Astrocyte of the cerebellum (primary cell): Measurements from ENCODE around the gene CYP2S1.

Source experiments
- DNase-seq: peaks from one replicate; pipeline ENCODE4 v3.0.0-alpha.2; 2011; ENCODE audit warnings: low read depth
- H3K4me3 ChIP-seq: 2 replicates; pipeline ENCODE4 v1.5.1; 2011; ENCODE audit warnings: mild to moderate bottlenecking, low read depth, low read length, moderate library complexity
- CTCF ChIP-seq: IDR thresholded peaks from 2 replicates; pipeline ENCODE4 v1.5.1; 2012; ENCODE audit warnings: low read length, low read depth, moderate library complexity, mild to moderate bottlenecking; ENCODE audit errors: missing control alignments
- in situ Hi-C: cut with HindIII; loops from 2 replicates; pipeline ENCODE4 v1.10.0; 2017; ENCODE audit warnings: low sequenced_read_pairs

The CYP2S1 gene

GRCh38 chr19:41219924-41220567, 27.0 kb downstream of the CYP2S1 start:
- no peak for TF ChIP-seq CTCF
- DNase-seq = no peak
- in situ Hi-C loops = no loop called here
- peak overlapping the region; percentile 87 for H3K4me3 ChIP-seq

- in situ Hi-C loops = no loop called here
- no peak for DNase-seq
- no peak for TF ChIP-seq CTCF
- H3K4me3 ChIP-seq = peak overlapping the region; percentile 87
Measured at GRCh38 chr19:41220811-41221210, 27.8 kb downstream of the CYP2S1 start.

- DNase-seq = no peak
- no peak for TF ChIP-seq CTCF
- H3K4me3 ChIP-seq = no peak overlapping the region
- in situ Hi-C loops = no loop called here
Measured at GRCh38 chr19:41221514-41222205, 28.6 kb downstream of the CYP2S1 start.

- no peak overlapping the region for H3K4me3 ChIP-seq
- in situ Hi-C loops = no loop called here
Measured at GRCh38 chr19:41222240-41222639, 29.2 kb downstream of the CYP2S1 start.

GRCh38 chr19:41223431-41224234, 30.6 kb downstream of the CYP2S1 start:
- peak overlapping the region; percentile 14 for H3K4me3 ChIP-seq
- in situ Hi-C loops = no loop called here
- peak; percentile 42 for DNase-seq
- TF ChIP-seq CTCF = no peak

More at GRCh38 chr19:41222240-41222639, 29.2 kb downstream of the CYP2S1 start:
- no peak for TF ChIP-seq CTCF
- no peak for DNase-seq

- DNase-seq = no peak
- no peak overlapping the region for H3K4me3 ChIP-seq
- TF ChIP-seq CTCF = no peak
- in situ Hi-C loops = no loop called here
Measured at GRCh38 chr19:41224632-41225031, 31.6 kb downstream of the CYP2S1 start.
